GM18907 (cell line): ENCODE measurements around the gene IGSF11.

Experiments
- ATAC-seq: cut with Tn5 transposase; IDR thresholded peaks from one replicate; pipeline ENCODE4 v1.9.1; 2021; ENCODE audit warnings: mild to moderate bottlenecking, moderate library complexity; ENCODE audit not compliant: unreplicated experiment

IGSF11 gene

GRCh38 chr3:118889691-118890090 lies 145.0 kb downstream of the IGSF11 start:
- no peak for ATAC-seq

GRCh38 chr3:118886708-118887107 lies 147.9 kb downstream of the IGSF11 start:
- no peak for ATAC-seq

- peak; percentile 84 for ATAC-seq
Measured at GRCh38 chr3:118884748-118885206, 149.9 kb downstream of the IGSF11 start.

GRCh38 chr3:118882353-118882947 lies 152.2 kb downstream of the IGSF11 start:
- peak; percentile 58 for ATAC-seq

- no peak for ATAC-seq
Measured at GRCh38 chr3:118868051-118868450, 166.6 kb downstream of the IGSF11 start.

- ATAC-seq = peak; percentile 88
Measured at GRCh38 chr3:118863731-118864322, 170.8 kb downstream of the IGSF11 start.

- ATAC-seq = no peak
Measured at GRCh38 chr3:118859950-118860349, 174.7 kb downstream of the IGSF11 start.

GRCh38 chr3:118851466-118852193 lies 183.0 kb downstream of the IGSF11 start:
- ATAC-seq = peak; percentile 65

GRCh38 chr3:118850687-118851086 lies 184.0 kb downstream of the IGSF11 start:
- no peak for ATAC-seq
